ENCODE results near the gene CCSER2.
"Not testable (repeated sequence)": the region's sequence is repeated elsewhere in the genome, so short reads cannot be mapped to it uniquely, and the experiment has no call there.

The CCSER2 gene

GRCh38 chr10:84469470-84469869 is 141.1 kb downstream of the CCSER2 start:
- DNase-seq = no peak

GRCh38 chr10:84473136-84473535 is 144.7 kb downstream of the CCSER2 start:
- DNase-seq = no peak

- DNase-seq = no peak
Observed at GRCh38 chr10:84477398-84478128, 149.2 kb downstream of the CCSER2 start.

- no peak for DNase-seq
Observed at GRCh38 chr10:84478151-84478550, 149.8 kb downstream of the CCSER2 start.

- no peak for DNase-seq
Observed at GRCh38 chr10:84478679-84479078, 150.3 kb downstream of the CCSER2 start.

- no peak for DNase-seq
Observed at GRCh38 chr10:84484541-84484940, 156.2 kb downstream of the CCSER2 start.

GRCh38 chr10:84493361-84493760 is 165.0 kb downstream of the CCSER2 start:
- DNase-seq = no peak

- no peak for DNase-seq
Observed at GRCh38 chr10:84493951-84494848, 165.8 kb downstream of the CCSER2 start.

- DNase-seq = no peak
Observed at GRCh38 chr10:84494849-84495180, 166.4 kb downstream of the CCSER2 start.

GRCh38 chr10:84497978-84498377 is 169.6 kb downstream of the CCSER2 start:
- DNase-seq = no peak

GRCh38 chr10:84499039-84499438 is 170.7 kb downstream of the CCSER2 start:
- not testable (repeated sequence) for DNase-seq

- no peak for DNase-seq
Observed at GRCh38 chr10:84499846-84500245, 171.5 kb downstream of the CCSER2 start.

GRCh38 chr10:84510121-84510520 is 181.7 kb downstream of the CCSER2 start:
- DNase-seq = no peak

- DNase-seq = no peak
Observed at GRCh38 chr10:84511106-84511505, 182.7 kb downstream of the CCSER2 start.

GRCh38 chr10:84511709-84512285 is 183.4 kb downstream of the CCSER2 start:
- DNase-seq = no peak

GRCh38 chr10:84517554-84517953 is 189.2 kb downstream of the CCSER2 start:
- DNase-seq = no peak

GRCh38 chr10:84519235-84519634 is 190.8 kb downstream of the CCSER2 start:
- no peak for DNase-seq

GRCh38 chr10:84521013-84521412 is 192.6 kb downstream of the CCSER2 start:
- DNase-seq = no peak

- no peak for DNase-seq
Observed at GRCh38 chr10:84521468-84521867, 193.1 kb downstream of the CCSER2 start.

- no peak for DNase-seq
Observed at GRCh38 chr10:84522612-84523462, 194.4 kb downstream of the CCSER2 start.

GRCh38 chr10:84523526-84523925 is 195.1 kb downstream of the CCSER2 start:
- no peak for DNase-seq

GRCh38 chr10:84524435-84524834 is 196.0 kb downstream of the CCSER2 start:
- no peak for DNase-seq

Measured in NCI-H1694 (cell line).